Renal cortical epithelial cell (primary cell): Measurements from ENCODE around the gene ATP6V1G2. TPM values are rescaled to one million over a fixed set of nuclear protein-coding genes. Genes with fewer than 3 reads are reported as not detected.
A peak's percentile ranks its signal among the peaks of the same experiment; 100 is the strongest.

ENCODE experiments used
- DNase-seq: peaks from one replicate; pipeline ENCODE4 v3.0.0-alpha.2; 2011; ENCODE audit warnings: low read depth
- total RNA-seq: library from RNA; depleted of rRNA; stranded (reverse); fragments of >200 nt; gene quantifications from 2 replicates; pipeline ENCODE4 v1.2.3, GENCODE V29; 2014

The ATP6V1G2 gene
- total RNA-seq, 1 donor from 2014 or later = 1.0 TPM

- no peak for DNase-seq
Observed at GRCh38 chr6:31547727-31548543, 1.5 kb upstream of the ATP6V1G2 start.

DNA sequence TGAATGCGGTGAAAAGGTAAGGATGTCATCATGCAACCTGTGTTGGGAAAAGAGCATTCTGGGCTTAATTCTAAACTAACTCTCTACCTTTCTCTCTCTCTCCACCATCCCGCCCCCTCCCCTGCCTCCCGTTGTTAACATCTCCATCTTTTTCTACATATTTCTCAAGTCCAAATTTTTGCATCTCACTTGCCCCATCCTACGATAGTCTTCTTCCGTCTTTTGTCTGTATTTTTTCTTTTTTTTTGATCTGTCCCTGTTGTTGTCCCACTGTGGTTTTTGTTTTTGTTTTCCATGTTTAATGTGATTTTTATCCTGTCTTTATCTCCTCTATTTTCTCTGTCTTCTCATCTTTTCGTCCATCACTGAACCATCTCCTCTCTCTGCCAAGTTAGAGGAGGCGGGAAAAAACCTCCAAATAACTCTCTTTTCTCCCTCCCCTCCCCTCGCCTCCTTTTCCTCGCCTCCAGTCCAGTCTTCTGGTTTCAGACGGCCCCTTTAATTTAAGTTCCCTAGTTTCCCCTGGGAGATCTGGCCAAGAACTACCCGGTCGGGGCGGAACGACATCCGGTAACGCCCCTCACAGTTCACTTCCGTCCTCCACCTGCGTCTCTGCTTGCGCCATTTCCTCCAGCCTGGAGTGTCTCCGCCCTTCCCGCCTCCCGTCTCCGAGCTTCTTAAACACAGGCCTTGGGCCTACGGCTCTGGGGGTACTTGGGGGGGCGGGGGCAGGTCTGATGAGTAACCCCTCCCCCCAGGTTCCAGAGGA, 734 bp upstream of the ATP6V1G2 start, which contains the start of gene NFKBIL1:
Gene NFKBIL1, plus strand, starts transcription at position 651 of the 769 bp plus-strand sequence. Its CDS starts 87 bp downstream, at position 738.
- peak; percentile 94 for DNase-seq

DNA sequence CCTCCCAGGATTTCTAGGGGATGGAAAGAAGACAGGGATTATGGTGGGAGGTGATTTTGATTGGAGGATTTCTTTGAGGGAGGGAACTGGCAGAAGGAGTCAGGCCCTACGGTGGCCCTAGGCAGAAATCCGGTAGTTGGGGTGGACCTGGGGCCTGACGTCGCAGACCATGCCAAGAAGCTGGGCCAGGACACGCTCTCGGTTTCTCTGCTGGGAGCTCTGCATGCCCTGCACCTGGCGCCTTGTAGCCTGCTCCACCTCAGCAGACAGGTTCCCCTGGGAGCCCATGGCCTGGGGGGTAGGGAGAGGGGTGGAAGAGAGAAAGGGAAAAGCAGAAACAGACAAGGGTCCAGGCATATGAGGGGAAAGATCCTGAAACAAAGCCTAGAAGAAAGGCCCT, 1.1 kb downstream of the ATP6V1G2 start:
- no peak for DNase-seq

- no peak for DNase-seq
Observed at GRCh38 chr6:31544676-31545075, 1.7 kb downstream of the ATP6V1G2 start.

DNA sequence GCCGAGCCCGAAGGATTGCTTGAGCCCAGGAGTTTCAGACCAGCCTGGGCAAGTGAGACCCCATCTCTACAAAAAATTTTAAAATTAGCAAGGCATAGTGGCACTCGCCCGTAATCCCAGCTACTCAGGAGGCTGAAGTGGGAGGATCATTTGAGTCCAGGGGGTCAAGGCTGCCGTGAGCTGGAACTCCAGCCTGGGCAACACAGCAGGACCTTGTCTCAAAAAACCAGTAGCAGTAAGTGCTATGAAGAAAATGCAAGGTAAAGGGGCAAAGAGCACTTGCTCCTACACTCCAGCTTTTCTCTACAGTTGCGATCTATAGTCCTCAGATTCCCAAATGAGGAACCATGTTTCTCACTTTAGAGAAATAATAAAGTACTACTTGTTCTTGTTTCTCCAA, 2.8 kb downstream of the ATP6V1G2 start:
- no peak for DNase-seq

DNA sequence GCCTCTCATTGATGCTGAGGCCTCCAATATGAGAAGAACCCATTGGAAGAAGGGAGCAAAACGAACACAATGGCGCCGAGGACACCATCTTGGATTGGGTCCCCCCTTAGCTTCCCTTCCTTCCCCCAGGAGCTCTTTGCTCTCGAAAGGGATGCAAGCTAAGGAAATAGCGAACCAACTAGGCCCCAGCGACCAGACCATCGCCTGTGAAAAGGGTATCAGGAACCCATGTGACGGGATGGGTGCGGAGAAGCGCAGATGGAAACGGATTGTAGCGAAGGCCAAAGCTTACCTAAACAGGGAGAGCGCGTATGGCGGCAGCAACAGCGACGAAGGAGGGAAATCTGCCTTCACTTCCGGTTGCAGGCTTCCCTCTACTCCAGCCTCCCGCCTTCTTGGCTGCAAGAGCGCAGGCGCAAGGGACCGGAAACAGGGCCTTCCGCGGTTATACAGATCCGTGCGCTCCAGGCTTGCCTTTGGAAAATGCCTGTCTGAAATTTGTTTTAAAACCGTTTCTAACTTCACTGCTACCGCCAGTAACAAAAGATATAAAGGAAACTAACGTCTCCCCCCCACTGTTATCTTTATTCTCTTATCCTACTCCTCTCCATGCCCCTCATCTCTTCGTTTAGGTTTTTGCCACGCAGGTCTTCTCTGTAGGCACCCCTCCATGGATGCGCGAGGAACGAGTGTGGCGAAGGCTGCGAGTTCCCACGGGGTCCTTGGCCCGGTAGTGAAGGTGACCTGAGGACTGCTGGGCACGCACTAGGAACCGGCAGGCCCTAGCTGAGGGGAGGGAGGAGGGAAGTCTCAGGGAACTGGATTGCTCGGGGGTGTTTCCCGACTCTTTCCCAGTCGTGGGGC, 4.5 kb downstream of the ATP6V1G2 start, which contains the start of gene DDX39B:
Gene DDX39B, minus strand, starts transcription at position 346 of the 864 bp plus-strand sequence. CDS start 1,471 bp downstream, outside the sequence.
- peak; percentile 94 for DNase-seq

- DNase-seq = peak; percentile 45
Observed at GRCh38 chr6:31541059-31541657, 5.2 kb downstream of the ATP6V1G2 start.

DNA sequence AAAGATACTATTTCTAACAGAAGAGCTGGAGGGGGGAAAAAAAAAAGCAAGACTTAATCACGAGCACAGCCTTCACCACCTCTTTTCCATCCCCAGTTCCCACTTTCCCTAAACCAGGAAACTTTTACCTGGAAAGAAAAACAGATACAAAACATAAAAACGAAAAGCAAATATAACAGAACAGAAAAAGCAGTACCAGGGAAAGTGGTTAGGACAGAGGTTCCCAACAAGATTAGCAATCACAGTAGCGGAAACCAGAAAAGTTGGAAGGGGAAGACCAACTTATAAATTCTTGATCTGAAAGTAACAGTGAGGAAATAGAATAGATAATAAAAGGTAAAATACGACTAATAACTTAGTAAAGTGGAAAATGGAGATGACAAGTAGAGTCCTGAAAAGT, 5.8 kb downstream of the ATP6V1G2 start:
- DNase-seq = no peak

GRCh38 chr6:31538805-31539400, 7.5 kb downstream of the ATP6V1G2 start:
- no peak for DNase-seq

- DNase-seq = no peak
Observed at GRCh38 chr6:31535538-31536324, 10.7 kb downstream of the ATP6V1G2 start.

DNA sequence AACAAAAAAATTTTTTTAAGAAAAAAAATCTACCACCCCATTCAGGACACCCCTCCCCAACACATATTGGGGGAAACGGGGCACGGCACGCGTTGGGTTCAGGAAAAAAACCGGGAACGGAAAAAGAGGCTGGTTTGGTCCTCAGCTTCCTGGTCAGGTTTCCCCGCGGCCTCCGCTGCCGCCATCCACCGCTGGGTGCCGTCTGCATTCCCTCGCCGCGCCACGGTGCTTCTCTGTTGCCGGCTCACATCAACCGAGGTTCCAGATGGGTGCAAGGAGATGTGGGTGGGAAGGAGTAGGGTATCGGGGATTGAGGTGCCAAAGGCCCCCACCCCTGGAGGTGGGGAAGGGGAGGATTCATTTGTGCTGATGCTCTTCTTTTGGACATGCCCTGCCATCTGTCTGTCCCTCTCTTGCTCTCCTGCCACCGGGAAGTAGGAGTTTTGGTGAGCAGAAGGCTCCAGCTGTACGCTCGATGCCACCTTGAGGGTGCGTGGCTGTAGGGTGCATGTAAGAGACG, 11.8 kb downstream of the ATP6V1G2 start:
- no peak for DNase-seq

GRCh38 chr6:31534011-31534410, 12.4 kb downstream of the ATP6V1G2 start:
- no peak for DNase-seq

DNA sequence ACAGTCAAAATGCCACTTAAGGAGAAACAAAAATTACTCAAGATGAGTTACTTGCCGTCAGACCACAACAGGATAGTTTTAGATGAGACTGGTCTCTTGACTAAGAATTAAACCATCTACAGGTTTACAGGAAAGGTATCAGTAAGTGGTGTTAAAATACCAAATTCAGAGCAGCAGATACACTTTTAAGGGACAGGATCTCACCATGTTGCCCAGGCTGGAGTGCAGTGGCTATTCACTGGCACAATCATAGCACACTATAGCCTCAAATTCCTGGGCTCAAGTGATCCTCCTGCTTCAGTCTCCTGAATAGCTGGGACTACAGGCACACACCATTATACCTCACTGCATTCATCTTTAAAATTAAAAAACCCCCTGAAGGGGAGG, 13.0 kb downstream of the ATP6V1G2 start:
- DNase-seq = no peak

- no peak for DNase-seq
Observed at GRCh38 chr6:31532644-31533454, 13.6 kb downstream of the ATP6V1G2 start.

DNA sequence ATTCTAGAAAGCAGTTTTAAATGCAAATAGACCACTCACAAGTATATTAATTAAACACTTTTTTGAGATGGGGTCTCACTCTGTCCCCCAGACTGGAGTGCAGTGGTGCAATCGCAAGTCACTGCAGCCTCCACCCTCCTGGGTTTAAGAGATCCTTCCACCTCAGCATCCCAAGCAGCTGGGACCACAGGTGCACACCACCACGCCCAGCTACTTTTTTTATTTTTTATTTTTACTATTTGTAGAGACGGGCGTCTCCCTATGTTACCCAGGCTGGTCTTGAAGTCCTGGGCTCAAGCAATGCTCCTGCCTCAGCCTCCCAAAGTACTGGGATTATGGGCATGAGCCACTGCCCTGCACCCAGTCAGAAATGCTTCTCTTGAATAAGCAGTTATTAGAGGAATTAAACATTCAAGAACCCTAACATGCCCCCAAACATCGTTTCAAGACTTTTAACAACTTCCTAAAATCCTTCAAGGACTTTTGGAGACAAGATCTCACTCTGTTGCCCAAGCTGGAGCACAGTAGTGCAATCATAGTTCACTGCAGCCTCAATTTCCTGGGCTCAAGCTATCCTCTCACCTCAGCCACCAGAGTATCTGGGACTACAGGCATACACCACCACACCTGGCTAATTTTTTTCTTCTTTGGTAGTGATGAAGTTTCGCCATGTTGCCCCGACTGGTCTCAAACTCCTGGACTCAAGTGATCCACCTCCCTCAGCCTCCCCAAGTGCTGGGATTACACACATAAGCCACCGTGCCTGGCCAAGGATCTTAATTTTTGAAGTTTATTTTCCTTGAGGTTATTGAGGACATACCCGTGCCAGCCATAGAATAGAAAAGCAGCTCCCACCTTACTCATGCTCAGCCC, 14.4 kb downstream of the ATP6V1G2 start:
- no peak for DNase-seq

DNA sequence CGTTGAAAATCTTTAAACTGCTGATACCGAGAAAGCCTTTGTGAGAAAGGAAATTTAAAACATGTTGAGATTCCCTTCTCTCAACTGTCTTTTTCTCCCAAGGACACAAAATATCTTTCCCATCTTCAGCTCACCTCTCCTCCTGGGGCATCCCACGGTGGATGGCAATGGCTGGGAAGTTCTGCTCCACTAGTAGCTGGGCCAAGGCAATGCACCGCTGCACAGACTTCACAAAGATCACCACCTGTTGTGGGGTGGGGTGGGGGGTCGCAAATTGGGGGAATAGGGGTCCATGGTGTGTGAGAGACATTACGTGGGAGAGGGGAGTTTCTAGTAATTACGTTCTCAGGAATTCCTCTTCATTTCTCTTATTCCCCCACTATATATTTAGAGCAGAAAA, 15.2 kb downstream of the ATP6V1G2 start:
- no peak for DNase-seq

GRCh38 chr6:31530659-31531058, 15.7 kb downstream of the ATP6V1G2 start:
- no peak for DNase-seq
